Ishikawa (cell line): ENCODE data around the gene TCN1.

Experiments
- EGR1 ChIP-seq: IDR thresholded peaks from 2 replicates; pipeline ENCODE4 v1.6.1; 2012
- EP300 ChIP-seq: IDR thresholded peaks from 2 replicates; pipeline ENCODE4 v1.6.1; 2012; ENCODE audit warnings: borderline replicate concordance
- FOXM1 ChIP-seq: IDR thresholded peaks from 2 replicates; pipeline ENCODE4 v1.6.1; 2012; ENCODE audit warnings: low read depth, borderline replicate concordance
- NFIC ChIP-seq: IDR thresholded peaks from 2 replicates; pipeline ENCODE4 v1.6.1; 2012
- RAD21 ChIP-seq: IDR thresholded peaks from 2 replicates; pipeline ENCODE4 v1.6.1; 2012; ENCODE audit warnings: low read depth
- TAF1 ChIP-seq: IDR thresholded peaks from 2 replicates; pipeline ENCODE4 v1.6.1; 2012; ENCODE audit warnings: low read depth, mild to moderate bottlenecking
- TCF12 ChIP-seq: IDR thresholded peaks from 2 replicates; pipeline ENCODE4 v1.6.1; 2012; ENCODE audit warnings: low read depth
- YY1 ChIP-seq: IDR thresholded peaks from 2 replicates; pipeline ENCODE4 v1.6.1; 2012; ENCODE audit warnings: low read depth
- ZBTB7A ChIP-seq: IDR thresholded peaks from 2 replicates; pipeline ENCODE4 v1.6.1; 2012; ENCODE audit warnings: low read depth
- TF ChIP-seq, protein P1 (sequence below): IDR thresholded peaks from 2 replicates; pipeline ENCODE4 v1.6.1; 2012; ENCODE audit warnings: low read depth, mild to moderate bottlenecking
- TF ChIP-seq, protein P2 (sequence below): IDR thresholded peaks from 2 replicates; pipeline ENCODE4 v1.6.1; 2012
- TF ChIP-seq, protein P3 (sequence below): IDR thresholded peaks from 2 replicates; pipeline ENCODE4 v1.6.1; 2012

DNA sequence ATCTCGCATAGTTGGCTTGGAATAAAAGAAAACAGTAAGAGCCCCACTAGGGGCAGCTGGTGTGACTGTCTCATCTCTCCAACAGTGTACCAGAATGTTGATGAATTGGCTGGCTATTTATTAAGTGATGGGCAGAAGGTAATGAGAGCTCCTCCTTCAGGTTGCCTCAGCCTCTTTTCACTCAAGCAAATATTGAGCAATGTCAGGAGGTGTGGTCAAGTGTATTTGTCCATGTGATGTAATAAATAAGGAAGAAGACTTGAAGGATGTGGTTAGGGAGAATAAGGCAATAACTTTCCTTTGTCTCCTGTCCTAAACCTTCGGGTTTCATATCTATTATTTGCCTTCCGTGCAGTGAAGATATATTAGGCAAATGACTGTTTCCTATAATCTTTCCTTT lies at the start of gene TCN1:
- TF ChIP-seq, protein P1, sequence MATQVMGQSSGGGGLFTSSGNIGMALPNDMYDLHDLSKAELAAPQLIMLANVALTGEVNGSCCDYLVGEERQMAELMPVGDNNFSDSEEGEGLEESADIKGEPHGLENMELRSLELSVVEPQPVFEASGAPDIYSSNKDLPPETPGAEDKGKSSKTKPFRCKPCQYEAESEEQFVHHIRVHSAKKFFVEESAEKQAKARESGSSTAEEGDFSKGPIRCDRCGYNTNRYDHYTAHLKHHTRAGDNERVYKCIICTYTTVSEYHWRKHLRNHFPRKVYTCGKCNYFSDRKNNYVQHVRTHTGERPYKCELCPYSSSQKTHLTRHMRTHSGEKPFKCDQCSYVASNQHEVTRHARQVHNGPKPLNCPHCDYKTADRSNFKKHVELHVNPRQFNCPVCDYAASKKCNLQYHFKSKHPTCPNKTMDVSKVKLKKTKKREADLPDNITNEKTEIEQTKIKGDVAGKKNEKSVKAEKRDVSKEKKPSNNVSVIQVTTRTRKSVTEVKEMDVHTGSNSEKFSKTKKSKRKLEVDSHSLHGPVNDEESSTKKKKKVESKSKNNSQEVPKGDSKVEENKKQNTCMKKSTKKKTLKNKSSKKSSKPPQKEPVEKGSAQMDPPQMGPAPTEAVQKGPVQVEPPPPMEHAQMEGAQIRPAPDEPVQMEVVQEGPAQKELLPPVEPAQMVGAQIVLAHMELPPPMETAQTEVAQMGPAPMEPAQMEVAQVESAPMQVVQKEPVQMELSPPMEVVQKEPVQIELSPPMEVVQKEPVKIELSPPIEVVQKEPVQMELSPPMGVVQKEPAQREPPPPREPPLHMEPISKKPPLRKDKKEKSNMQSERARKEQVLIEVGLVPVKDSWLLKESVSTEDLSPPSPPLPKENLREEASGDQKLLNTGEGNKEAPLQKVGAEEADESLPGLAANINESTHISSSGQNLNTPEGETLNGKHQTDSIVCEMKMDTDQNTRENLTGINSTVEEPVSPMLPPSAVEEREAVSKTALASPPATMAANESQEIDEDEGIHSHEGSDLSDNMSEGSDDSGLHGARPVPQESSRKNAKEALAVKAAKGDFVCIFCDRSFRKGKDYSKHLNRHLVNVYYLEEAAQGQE = no peak
- no peak for TF ChIP-seq RAD21
- TF ChIP-seq EGR1 = no peak
- TF ChIP-seq TAF1 = no peak
- no peak for TF ChIP-seq EP300
- TF ChIP-seq, protein P2, sequence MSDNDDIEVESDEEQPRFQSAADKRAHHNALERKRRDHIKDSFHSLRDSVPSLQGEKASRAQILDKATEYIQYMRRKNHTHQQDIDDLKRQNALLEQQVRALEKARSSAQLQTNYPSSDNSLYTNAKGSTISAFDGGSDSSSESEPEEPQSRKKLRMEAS = no peak
- no peak for TF ChIP-seq FOXM1
- TF ChIP-seq NFIC = no peak
- TF ChIP-seq YY1 = no peak
- no peak for TF ChIP-seq ZBTB7A
- TF ChIP-seq TCF12 = no peak
- TF ChIP-seq, protein P3, sequence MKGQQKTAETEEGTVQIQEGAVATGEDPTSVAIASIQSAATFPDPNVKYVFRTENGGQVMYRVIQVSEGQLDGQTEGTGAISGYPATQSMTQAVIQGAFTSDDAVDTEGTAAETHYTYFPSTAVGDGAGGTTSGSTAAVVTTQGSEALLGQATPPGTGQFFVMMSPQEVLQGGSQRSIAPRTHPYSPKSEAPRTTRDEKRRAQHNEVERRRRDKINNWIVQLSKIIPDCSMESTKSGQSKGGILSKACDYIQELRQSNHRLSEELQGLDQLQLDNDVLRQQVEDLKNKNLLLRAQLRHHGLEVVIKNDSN = no peak
